HEK293 (cell line): ENCODE data around the gene TMPRSS5.

ENCODE experiments used
- CTCF ChIA-PET: fragments of 350-600 bp; formaldehyde crosslinking; extraction: SDS; loops from one replicate; lab custom pipeline; 2021; ENCODE audit warnings: antibody characterized with exemption; lab: Yijun Ruan, JAX
- POLR2A ChIA-PET: fragments of 300-600 bp; formaldehyde crosslinking; extraction: SDS; loops from one replicate; lab custom pipeline; 2020; ENCODE audit warnings: antibody characterized with exemption, inconsistent platforms; lab: Yijun Ruan, JAX
- H3K27ac ChIP-seq: fragments of 200-500 bp; sonication (Bioruptor generic); 2 replicates; pipeline ENCODE4 v1.5.1; 2014; ENCODE audit warnings: low read depth, low read length, control low read depth, inconsistent platforms; ENCODE audit errors: extremely low read depth
- H3K36me3 ChIP-seq, 2 experiments: fragments of 200-500 bp in 1 of 2; sonication (Bioruptor generic) in 1 of 2; 1 replicate in 1 of 2; 2 replicates in 1 of 2; pipeline ENCODE4 v1.5.1; 2014 to 2017; ENCODE audit warnings: inconsistent platforms in 2 of 2, low read length in 2 of 2; ENCODE audit not compliant: control insufficient read depth in 2 of 2, insufficient read depth in 1 of 2
- H3K4me1 ChIP-seq: fragments of 200-500 bp; sonication (Bioruptor generic); 2 replicates; pipeline ENCODE4 v1.5.1; 2014; ENCODE audit warnings: mild to moderate bottlenecking, low read length, inconsistent platforms; ENCODE audit not compliant: control insufficient read depth, insufficient read depth
- H3K4me3 ChIP-seq: 2 replicates; pipeline ENCODE4 v1.5.1; 2011; ENCODE audit warnings: low read depth, mild to moderate bottlenecking, control low read depth, low read length, moderate library complexity
- H3K9me3 ChIP-seq: fragments of 200-500 bp; sonication (Bioruptor generic); 2 replicates; pipeline ENCODE4 v1.5.1; 2014; ENCODE audit warnings: low read depth, low read length, inconsistent platforms; ENCODE audit not compliant: control insufficient read depth, insufficient read depth
- GLIS2 ChIP-seq: fragments of 450-650 bp; formaldehyde crosslinking; IDR thresholded peaks from 2 replicates; pipeline ENCODE4 v1.5.1; 2016; ENCODE audit warnings: missing biosample characterization, missing genetic modification characterization
- IKZF3 ChIP-seq: fragments of 450-650 bp; IDR thresholded peaks from 2 replicates; pipeline ENCODE4 v1.5.0; 2018; ENCODE audit warnings: missing biosample characterization, mild to moderate bottlenecking, missing genetic modification characterization, moderate library complexity
- SCRT2 ChIP-seq: fragments of 450-650 bp; formaldehyde crosslinking; IDR thresholded peaks from 2 replicates; pipeline ENCODE4 v1.5.1; 2016; ENCODE audit warnings: missing biosample characterization, missing genetic modification characterization
- SP3 ChIP-seq: fragments of 450-650 bp; formaldehyde crosslinking; IDR thresholded peaks from 2 replicates; pipeline ENCODE4 v1.5.1; 2016; ENCODE audit warnings: missing biosample characterization, missing genetic modification characterization
- WT1 ChIP-seq: fragments of 450-650 bp; formaldehyde crosslinking; IDR thresholded peaks from 2 replicates; pipeline ENCODE4 v1.5.1; 2016; ENCODE audit warnings: missing biosample characterization, missing genetic modification characterization
- YY1 ChIP-seq: fragments of 450-650 bp; formaldehyde crosslinking; IDR thresholded peaks from 2 replicates; pipeline ENCODE4 v1.5.1; 2018; ENCODE audit warnings: missing biosample characterization, missing genetic modification characterization
- YY2 ChIP-seq: fragments of 450-650 bp; formaldehyde crosslinking; IDR thresholded peaks from 2 replicates; pipeline ENCODE4 v1.5.1; 2016; ENCODE audit warnings: missing biosample characterization, missing genetic modification characterization
- ZFP69B ChIP-seq: fragments of 450-650 bp; formaldehyde crosslinking; IDR thresholded peaks from 2 replicates; pipeline ENCODE4 v1.5.1; 2016; ENCODE audit warnings: missing biosample characterization, missing genetic modification characterization
- ZNF10 ChIP-seq: fragments of 450-650 bp; formaldehyde crosslinking; IDR thresholded peaks from 2 replicates; pipeline ENCODE4 v1.5.1; 2017; ENCODE audit warnings: missing biosample characterization, missing genetic modification characterization
- ZNF140 ChIP-seq: fragments of 450-650 bp; formaldehyde crosslinking; IDR thresholded peaks from 2 replicates; pipeline ENCODE4 v1.5.1; 2016; ENCODE audit warnings: missing biosample characterization, missing genetic modification characterization
- ZNF19 ChIP-seq: fragments of 450-650 bp; formaldehyde crosslinking; IDR thresholded peaks from 2 replicates; pipeline ENCODE4; 2016; ENCODE audit warnings: missing biosample characterization, missing genetic modification characterization, low read depth
- ZNF404 ChIP-seq: fragments of 450-650 bp; formaldehyde crosslinking; IDR thresholded peaks from 2 replicates; pipeline ENCODE4 v1.5.1; 2017; ENCODE audit warnings: missing biosample characterization, missing genetic modification characterization
- ZNF521 ChIP-seq: fragments of 450-650 bp; formaldehyde crosslinking; IDR thresholded peaks from 2 replicates; pipeline ENCODE4 v1.5.1; 2017; ENCODE audit warnings: missing biosample characterization, mild to moderate bottlenecking, missing genetic modification characterization
- ZNF664 ChIP-seq: fragments of 450-650 bp; formaldehyde crosslinking; IDR thresholded peaks from 2 replicates; pipeline ENCODE4 v1.5.1; 2016; ENCODE audit warnings: missing biosample characterization, missing genetic modification characterization
- ZNF707 ChIP-seq: fragments of 450-650 bp; formaldehyde crosslinking; IDR thresholded peaks from 2 replicates; pipeline ENCODE4 v1.5.1; 2016; ENCODE audit warnings: missing biosample characterization, missing genetic modification characterization
- TF ChIP-seq, protein P1 (sequence below): fragments of 450-650 bp; formaldehyde crosslinking; IDR thresholded peaks from 2 replicates; pipeline ENCODE4 v1.5.1; 2016; ENCODE audit warnings: missing biosample characterization, missing genetic modification characterization
- TF ChIP-seq, protein P2 (sequence below): fragments of 450-650 bp; formaldehyde crosslinking; IDR thresholded peaks from 2 replicates; pipeline ENCODE4 v1.5.1; 2016; ENCODE audit warnings: missing biosample characterization, missing genetic modification characterization, low read depth
- TF ChIP-seq, protein P3 (sequence below): fragments of 450-650 bp; formaldehyde crosslinking; IDR thresholded peaks from 2 replicates; pipeline ENCODE4 v1.5.1; 2017; ENCODE audit warnings: missing biosample characterization, missing genetic modification characterization

The TMPRSS5 gene

DNA sequence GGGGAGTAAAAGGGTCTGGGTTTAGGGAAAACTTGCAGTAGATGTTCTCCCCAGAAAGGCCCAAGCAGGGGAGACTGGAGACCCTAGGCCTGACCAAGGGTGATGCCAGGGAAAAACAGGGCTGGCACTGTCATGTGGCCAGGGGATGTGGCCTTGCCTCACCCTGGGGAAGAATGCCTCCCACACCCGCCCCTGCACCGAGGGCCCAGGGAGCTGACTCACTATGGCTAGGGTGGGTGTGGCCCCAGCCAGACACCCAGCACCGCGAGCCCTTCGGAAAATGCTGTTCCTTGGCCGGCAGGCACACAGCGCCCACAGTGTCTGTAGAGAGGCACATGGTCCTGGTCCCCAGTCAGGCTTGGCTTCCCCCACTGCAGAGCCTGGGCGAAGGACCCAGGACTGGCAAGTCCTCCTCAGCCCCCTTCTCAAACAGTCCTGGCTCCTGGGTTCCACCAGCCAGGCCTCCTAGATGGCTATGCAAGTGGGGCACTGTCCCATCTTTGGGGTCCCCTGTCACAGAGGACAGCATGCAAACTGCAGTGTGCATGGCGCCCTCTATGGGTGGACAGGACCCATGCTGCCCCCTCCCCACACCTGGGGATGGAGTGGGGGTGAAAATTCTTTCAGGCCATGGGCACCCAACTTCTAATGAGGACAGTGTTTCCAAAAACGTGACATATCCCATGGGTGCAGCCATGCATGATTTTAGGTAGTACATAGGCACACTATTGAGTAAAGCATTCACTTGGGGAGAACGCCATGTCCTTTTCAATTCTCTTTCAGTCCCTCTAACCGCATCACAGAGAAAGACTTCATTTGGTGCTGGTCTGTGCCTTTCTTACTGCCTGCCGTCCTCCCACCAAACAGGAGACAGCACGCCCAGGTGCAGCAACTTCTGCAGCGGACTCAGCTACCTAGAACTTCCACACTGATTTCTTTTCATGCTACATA lies 15.2 kb downstream of the TMPRSS5 start (continued):
- 0 out of 2 replicates have a peak, but pooled peaks have one; percentile 9 for TF ChIP-seq SP3 (tag by site-specific recombination)
- TF ChIP-seq ZNF19: no peak
- TF ChIP-seq GLIS2: peak; percentile 64

DNA sequence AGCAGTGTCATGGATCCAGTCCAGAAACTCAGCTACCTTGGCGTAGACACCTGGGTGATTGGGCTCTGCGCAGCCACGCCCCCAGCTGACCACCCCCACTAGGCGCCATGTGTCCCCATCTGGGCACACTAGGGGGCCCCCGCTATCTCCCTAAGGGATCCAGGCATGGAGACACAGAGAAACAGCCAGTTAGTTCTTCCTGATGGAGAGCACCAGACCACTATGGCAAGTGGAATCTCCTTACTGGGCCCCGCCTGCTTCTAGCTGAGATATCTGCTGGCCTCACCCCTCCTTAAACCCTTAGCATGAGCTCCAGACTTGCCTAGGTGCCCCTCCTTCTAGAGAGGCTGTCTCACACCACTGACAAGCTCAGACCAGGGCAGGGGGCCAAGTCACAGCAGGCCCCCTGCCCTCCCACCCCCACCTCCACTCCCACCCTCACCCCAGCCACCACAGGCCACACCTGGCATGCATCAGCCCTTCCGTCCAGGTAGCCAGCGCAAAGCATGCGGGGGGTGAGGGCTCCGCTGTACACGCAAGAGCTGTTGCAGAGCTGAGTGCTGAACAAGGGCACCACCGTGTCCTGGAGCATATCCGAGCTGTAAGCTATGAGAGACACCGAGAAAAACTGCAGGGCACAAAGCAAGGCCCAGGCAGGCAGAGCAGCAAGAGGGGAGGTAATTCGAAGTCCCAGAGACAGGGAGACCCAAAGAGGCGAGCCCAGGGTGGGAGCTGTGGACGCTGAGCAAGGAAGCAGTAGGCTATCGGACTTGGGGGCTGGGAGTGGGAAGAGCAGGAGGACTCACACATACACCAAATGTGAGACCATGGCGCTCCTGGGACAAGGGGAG lies 16.1 kb downstream of the TMPRSS5 start:
- CTCF ChIA-PET: interaction anchor here (0.5 to 1.2 kb wide), 7 partner anchors 11 to 745 kb away, joined by 3 to 4 read pairs (median 3); no protein-coding TSS in a partner anchor
- POLR2A ChIA-PET: no interaction called here
- H3K9me3 ChIP-seq: no peaks in the 10 kb centered on the region
- H3K36me3 ChIP-seq: no peaks in the 10 kb centered on the region
- no peak overlapping the region for H3K27ac ChIP-seq
- H3K4me3 ChIP-seq: no peak overlapping the region
- no peak for TF ChIP-seq ZNF404
- no peak for TF ChIP-seq ZNF10 (tag by site-specific recombination)
- TF ChIP-seq YY2 (tag by site-specific recombination): no peak
- TF ChIP-seq, protein P1, sequence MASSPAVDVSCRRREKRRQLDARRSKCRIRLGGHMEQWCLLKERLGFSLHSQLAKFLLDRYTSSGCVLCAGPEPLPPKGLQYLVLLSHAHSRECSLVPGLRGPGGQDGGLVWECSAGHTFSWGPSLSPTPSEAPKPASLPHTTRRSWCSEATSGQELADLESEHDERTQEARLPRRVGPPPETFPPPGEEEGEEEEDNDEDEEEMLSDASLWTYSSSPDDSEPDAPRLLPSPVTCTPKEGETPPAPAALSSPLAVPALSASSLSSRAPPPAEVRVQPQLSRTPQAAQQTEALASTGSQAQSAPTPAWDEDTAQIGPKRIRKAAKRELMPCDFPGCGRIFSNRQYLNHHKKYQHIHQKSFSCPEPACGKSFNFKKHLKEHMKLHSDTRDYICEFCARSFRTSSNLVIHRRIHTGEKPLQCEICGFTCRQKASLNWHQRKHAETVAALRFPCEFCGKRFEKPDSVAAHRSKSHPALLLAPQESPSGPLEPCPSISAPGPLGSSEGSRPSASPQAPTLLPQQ (tag by site-specific recombination): no peak
- TF ChIP-seq ZNF521 (tag by site-specific recombination): no peak
- TF ChIP-seq ZNF664 (tag by site-specific recombination): no peak
- TF ChIP-seq YY1 (tag by site-specific recombination): no peak
- TF ChIP-seq, protein P2, sequence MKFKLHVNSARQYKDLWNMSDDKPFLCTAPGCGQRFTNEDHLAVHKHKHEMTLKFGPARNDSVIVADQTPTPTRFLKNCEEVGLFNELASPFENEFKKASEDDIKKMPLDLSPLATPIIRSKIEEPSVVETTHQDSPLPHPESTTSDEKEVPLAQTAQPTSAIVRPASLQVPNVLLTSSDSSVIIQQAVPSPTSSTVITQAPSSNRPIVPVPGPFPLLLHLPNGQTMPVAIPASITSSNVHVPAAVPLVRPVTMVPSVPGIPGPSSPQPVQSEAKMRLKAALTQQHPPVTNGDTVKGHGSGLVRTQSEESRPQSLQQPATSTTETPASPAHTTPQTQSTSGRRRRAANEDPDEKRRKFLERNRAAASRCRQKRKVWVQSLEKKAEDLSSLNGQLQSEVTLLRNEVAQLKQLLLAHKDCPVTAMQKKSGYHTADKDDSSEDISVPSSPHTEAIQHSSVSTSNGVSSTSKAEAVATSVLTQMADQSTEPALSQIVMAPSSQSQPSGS (tag by site-specific recombination): no peak
- no peaks in the 10 kb centered on the region for H3K4me1 ChIP-seq

DNA sequence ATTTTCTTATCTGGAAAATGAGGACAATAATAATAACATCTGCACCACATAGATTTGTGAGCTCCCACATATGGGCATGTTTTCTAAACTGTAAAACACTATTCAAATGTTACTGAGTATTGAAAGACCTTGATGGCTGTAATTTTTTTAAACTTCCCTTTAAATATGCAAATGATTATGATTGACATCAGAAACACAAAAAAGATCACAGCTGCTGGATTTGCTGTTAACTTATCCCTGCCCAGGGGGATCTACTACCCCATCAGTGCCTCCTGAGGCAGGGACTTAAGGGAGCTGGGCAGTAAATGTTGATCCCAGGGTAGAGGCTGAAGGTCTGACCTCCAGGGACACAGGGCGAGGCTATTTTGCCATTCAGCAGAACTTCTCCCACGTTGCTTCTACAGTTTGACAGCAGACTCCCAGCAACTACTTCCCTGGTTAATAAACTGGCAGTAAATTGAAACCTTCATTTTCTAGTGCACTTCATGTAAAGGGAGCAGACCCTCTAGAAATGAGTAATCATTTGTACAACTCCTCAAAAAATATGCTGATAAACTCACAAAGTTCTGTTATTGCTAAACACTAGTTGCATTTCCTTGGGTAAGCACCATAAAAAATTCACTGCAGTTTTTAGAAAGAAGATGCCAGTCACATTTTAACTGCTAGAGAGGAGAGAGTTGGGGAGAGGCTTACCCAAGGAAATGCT lies 20.3 kb downstream of the TMPRSS5 start:
- peaks cover 10% of the 10 kb centered on the region for H3K4me1 ChIP-seq
- no peak for TF ChIP-seq WT1
- 0 out of 2 replicates have a peak, but pooled peaks have one; percentile 31 for TF ChIP-seq SCRT2 (tag by site-specific recombination)
- TF ChIP-seq IKZF3 (tag by site-specific recombination): no peak
- no peak for TF ChIP-seq ZNF140 (tag by site-specific recombination)
- TF ChIP-seq, protein P3, sequence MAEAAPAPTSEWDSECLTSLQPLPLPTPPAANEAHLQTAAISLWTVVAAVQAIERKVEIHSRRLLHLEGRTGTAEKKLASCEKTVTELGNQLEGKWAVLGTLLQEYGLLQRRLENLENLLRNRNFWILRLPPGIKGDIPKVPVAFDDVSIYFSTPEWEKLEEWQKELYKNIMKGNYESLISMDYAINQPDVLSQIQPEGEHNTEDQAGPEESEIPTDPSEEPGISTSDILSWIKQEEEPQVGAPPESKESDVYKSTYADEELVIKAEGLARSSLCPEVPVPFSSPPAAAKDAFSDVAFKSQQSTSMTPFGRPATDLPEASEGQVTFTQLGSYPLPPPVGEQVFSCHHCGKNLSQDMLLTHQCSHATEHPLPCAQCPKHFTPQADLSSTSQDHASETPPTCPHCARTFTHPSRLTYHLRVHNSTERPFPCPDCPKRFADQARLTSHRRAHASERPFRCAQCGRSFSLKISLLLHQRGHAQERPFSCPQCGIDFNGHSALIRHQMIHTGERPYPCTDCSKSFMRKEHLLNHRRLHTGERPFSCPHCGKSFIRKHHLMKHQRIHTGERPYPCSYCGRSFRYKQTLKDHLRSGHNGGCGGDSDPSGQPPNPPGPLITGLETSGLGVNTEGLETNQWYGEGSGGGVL (tag by site-specific recombination): no peak
- TF ChIP-seq ZNF707 (tag by site-specific recombination): no peak
- no peak for TF ChIP-seq ZFP69B (tag by site-specific recombination)
- TF ChIP-seq, all 188 proteins: peak for 1
- POLR2A ChIA-PET: no interaction called here
- no peaks in the 10 kb centered on the region for H3K36me3 ChIP-seq
- no peak overlapping the region for H3K4me3 ChIP-seq
- no peak overlapping the region for H3K27ac ChIP-seq
- no peaks in the 10 kb centered on the region for H3K9me3 ChIP-seq
- CTCF ChIA-PET: no interaction called here
